Heart left ventricle (tissue), 16 donors: ENCODE data around the gene DNAJA3. TPM values are rescaled to one million over a fixed set of nuclear protein-coding genes. Genes with fewer than 3 reads are reported as not detected.
A peak's percentile ranks its signal among the peaks of the same experiment; 100 is the strongest.

ENCODE experiments used
- ATAC-seq, 4 donors: fragments of 200-7000 bp; cut with Tn5 transposase; one replicate each; pipeline ENCODE4 v1.9.1; 2020 to 2022; ENCODE audit warnings: moderate library complexity in 4 of 4, mild to moderate bottlenecking in 3 of 4, moderate number of reproducible peaks in 1 of 4
- DNase-seq, 5 donors: peaks; one replicate each; pipeline ENCODE4 v3.0.0-alpha.2; 2020
- H3K27ac ChIP-seq, 12 donors: fragments of 200-600 bp; sonication (generic) in 4 of 12; one replicate each; pipeline versions ENCODE4 v1.5.0 to v1.8.0; 2016 to 2022; ENCODE audit warnings: mild to moderate bottlenecking in 2 of 12
- H3K27me3 ChIP-seq, 9 donors: fragments of 200-600 bp; sonication (generic) in 2 of 9; one replicate each; pipeline versions ENCODE4 v1.5.1 to v1.8.0; 2016 to 2022; ENCODE audit warnings: mild to moderate bottlenecking in 3 of 9
- H3K36me3 ChIP-seq, 9 donors: fragments of 200-600 bp; sonication (generic) in 2 of 9; one replicate each; pipeline versions ENCODE4 v1.5.0 to v1.8.0; 2018 to 2022; ENCODE audit warnings: mild to moderate bottlenecking in 2 of 9
- H3K4me1 ChIP-seq, 12 donors: fragments of 200-600 bp; sonication (generic) in 4 of 12; one replicate each; pipeline versions ENCODE4 v1.5.0 to v1.8.0; 2016 to 2022; ENCODE audit warnings: mild to moderate bottlenecking in 3 of 12
- H3K4me3 ChIP-seq, 12 donors: fragments of 200-600 bp; sonication (generic) in 4 of 12; one replicate each; pipeline versions ENCODE4 v1.5.0 to v1.8.0; 2017 to 2022; ENCODE audit warnings: mild to moderate bottlenecking in 9 of 12, moderate library complexity in 4 of 12
- H3K9me3 ChIP-seq, 12 donors: fragments of 200-600 bp; sonication (generic) in 4 of 12; one replicate each; pipeline versions ENCODE4 v1.5.0 to v1.8.0; 2016 to 2022; ENCODE audit warnings: mild to moderate bottlenecking in 1 of 12
- CTCF ChIP-seq, 12 donors: fragments of 200-600 bp; sonication (generic) in 4 of 12; IDR thresholded peaks; one replicate each; pipeline versions ENCODE4 v1.5.0 to v1.8.0; 2018 to 2022; ENCODE audit warnings: antibody characterized with exemption in 12 of 12, mild to moderate bottlenecking in 5 of 12
- POLR2A ChIP-seq, 2 donors: fragments of 450-650 bp; IDR thresholded peaks; one replicate each; pipeline ENCODE4 v1.6.1; 2017; ENCODE audit warnings: antibody characterized with exemption in 2 of 2, mild to moderate bottlenecking in 2 of 2, moderate library complexity in 2 of 2
- WGBS, 4 donors: extraction: QIAGEN DNeasy Blood & Tissue Kit in 2 of 4; methylation state at CpG; one replicate each; pipeline versions ENCODE4 v1.1.5 to v1.1.7; 2013 to 2018; 5-methylcytosine and 5-hydroxymethylcytosine counted together
- intact Hi-C, 10 donors: fragments of 100-400 bp; cut with DNase I; formaldehyde crosslinking; loops; one replicate each; pipeline versions ENCODE4 v1.11.1 to v1.14.2; 2022
- polyA plus RNA-seq, 2 donors: library from polyadenylated mRNA; stranded (reverse); fragments of 200-250 nt; gene quantifications; one replicate each; pipeline ENCODE4 v1.2.3, GENCODE V29; 2013
- total RNA-seq, 9 donors: library from RNA; depleted of rRNA in 2 of 9; stranded (reverse); fragments of >200 nt in 2 of 9; fragmentation: NEBNext Ultra II Directional in 3 of 9; extraction: Animal tissue kit (Norgen Biotek cat#: 25700) in 3 of 9; gene quantifications; one replicate each; pipeline versions ENCODE4 v1.1.0 to v1.2.4, GENCODE V29; 2016 to 2023
- donor health status: ischemic (EF 13 %, LVEDD 7.1; RV severe dilation, severe dysfunction).
- donor health status: healthy with polysubstance abuse.
- donor health status: DM: no; HTN: yes; CAD: no.
- donor health status: DM: no; HTN: no; CAD: no.
- donor health status: ischemic (EF 25% LVEDD 6.9; RV normal size, moderate dysfunction).
- donor health status: ischemic (EF 25% LVEDD 5.7; RV mildly dilated, moderate dysfunction).
- donor health status: healthy.
- donor health status: DM: yes; HTN: yes; CAD: no.
- donor health status: ischemic (EF 35%, LVEDD 5.7; RV mildly dilated, moderate dysfunction).
- donor health status: nonischemic (EF 11% LVEDD 7.7; RV severe dilation, severe dysfunction).
- donor health status: DM: yes; HTN: yes; CAD: no.
- donor health status: PGD.
- donor health status: ischemic (EF 29% LVEDD 5.4; RV normal size, mild dysfunction).
- donor health status: nonischemic (EF 23%, LVEDD 6.1; RV moderate dilation, normal function).

The DNAJA3 gene
- total and polyA plus RNA-seq, 11 donors: 47.4 to 88.4 (median 59.7) TPM

GRCh38 chr16:4450931-4451519 is 25.4 kb downstream of the DNAJA3 start:
- intact Hi-C loops: no loop called here
- peak in 1 of 5 donors; percentile 9 for DNase-seq
- no peaks in the 10 kb centered on the region for H3K9me3 ChIP-seq
- H3K27me3 ChIP-seq: no peaks in the 10 kb centered on the region
- TF ChIP-seq CTCF (IDR thresholded peaks at IDR 0.05): no peak
- TF ChIP-seq POLR2A (IDR thresholded peaks at IDR 0.05): no peak
- no peaks in the 10 kb centered on the region for H3K4me1 ChIP-seq
- peaks cover 0 to 100% (median 95%) of the 10 kb centered on the region in 9 donors for H3K36me3 ChIP-seq
- no peak overlapping the region for H3K4me3 ChIP-seq
- 84 to 89% (median 86%) methylated on average over 12 to 14 of the region's 14 CpGs for WGBS, 4 donors
- no peak for ATAC-seq
- H3K27ac ChIP-seq: no peak overlapping the region

GRCh38 chr16:4452674-4453073 is 27.0 kb downstream of the DNAJA3 start:
- TF ChIP-seq POLR2A (IDR thresholded peaks at IDR 0.05) (no peak), CTCF (IDR thresholded peaks at IDR 0.05) (no peak)
- WGBS, 4 donors: 96 to 97% (median 96%) methylated on average over 5 of the region's 5 CpGs
- ATAC-seq: no peak
- Histone ChIP-seq H3K27me3 (no peaks in the 10 kb centered on the region), H3K4me3 (no peak overlapping the region), H3K4me1 (no peaks in the 10 kb centered on the region), H3K27ac (no peak overlapping the region), H3K36me3 (peaks cover 0 to 100% (median 95%) of the 10 kb centered on the region in 9 donors), H3K9me3 (no peaks in the 10 kb centered on the region)
- DNase-seq: peak in 1 of 5 donors; percentile 14
- intact Hi-C loops: no loop called here

- H3K9me3 ChIP-seq: no peaks in the 10 kb centered on the region
- H3K27me3 ChIP-seq: no peaks in the 10 kb centered on the region
- no peak overlapping the region for H3K27ac ChIP-seq
- WGBS, 4 donors: 73 to 78% (median 76%) methylated on average over 8 to 9 of the region's 9 CpGs
- H3K4me3 ChIP-seq: no peak overlapping the region
- peaks cover 0 to 10% (median 0%) of the 10 kb centered on the region in 12 donors for H3K4me1 ChIP-seq
- TF ChIP-seq POLR2A (IDR thresholded peaks at IDR 0.05): no peak
- no peak for TF ChIP-seq CTCF (IDR thresholded peaks at IDR 0.05)
- ATAC-seq (no peak), DNase-seq (no peak)
- peaks cover 0 to 99% (median 82%) of the 10 kb centered on the region in 9 donors for H3K36me3 ChIP-seq
- intact Hi-C loops: no loop called here
Observed at GRCh38 chr16:4454623-4455022, 29.0 kb downstream of the DNAJA3 start.

GRCh38 chr16:4455081-4455480 is 29.4 kb downstream of the DNAJA3 start:
- no peaks in the 10 kb centered on the region for H3K27me3 ChIP-seq
- H3K27ac ChIP-seq: no peak overlapping the region
- 86 to 94% (median 92%) methylated on average over 6 to 14 of the region's 14 CpGs for WGBS, 4 donors
- DNase-seq (no peak), ATAC-seq (no peak)
- H3K4me1 ChIP-seq: peaks cover 0 to 13% (median 0%) of the 10 kb centered on the region in 12 donors
- no peak for TF ChIP-seq CTCF (IDR thresholded peaks at IDR 0.05)
- no peak for TF ChIP-seq POLR2A (IDR thresholded peaks at IDR 0.05)
- H3K36me3 ChIP-seq: peaks cover 0 to 99% (median 78%) of the 10 kb centered on the region in 9 donors
- intact Hi-C loops: no loop called here
- H3K9me3 ChIP-seq: no peaks in the 10 kb centered on the region
- no peak overlapping the region for H3K4me3 ChIP-seq
